Right cardiac atrium (tissue), 5 donors: ENCODE results near the gene ILRUN. TPM values are rescaled to one million over a fixed set of nuclear protein-coding genes. Genes with fewer than 3 reads are reported as not detected.
A peak's percentile ranks its signal among the peaks of the same experiment; 100 is the strongest.
"Not testable (repeated sequence)": the region's sequence is repeated elsewhere in the genome, so short reads cannot be mapped to it uniquely, and the experiment has no call there.

Experiments
- ATAC-seq, 2 donors: fragments of 200-7000 bp; cut with Tn5 transposase; one replicate each; pipeline versions ENCODE4 v1.8.0 to v1.9.1; 2020; ENCODE audit warnings: moderate library complexity in 2 of 2, mild to moderate bottlenecking in 1 of 2
- DNase-seq, 3 donors: peaks; one replicate each; pipeline ENCODE4 v3.0.0-alpha.2; 2020
- H3K27ac ChIP-seq: one replicate; pipeline ENCODE4 v1.5.1; 2013; ENCODE audit warnings: mild to moderate bottlenecking, low read length, control low read depth, moderate library complexity
- H3K27me3 ChIP-seq: one replicate; pipeline ENCODE4 v1.6.1; 2013; ENCODE audit not compliant: control insufficient read depth, insufficient read depth
- H3K4me1 ChIP-seq: one replicate; pipeline ENCODE4 v1.6.1; 2013; ENCODE audit warnings: low read length; ENCODE audit not compliant: control insufficient read depth, insufficient read depth
- H3K4me3 ChIP-seq: one replicate; pipeline ENCODE4 v1.5.1; 2013; ENCODE audit warnings: low read length, control low read depth
- H3K9me3 ChIP-seq: one replicate; pipeline ENCODE4 v1.6.1; 2013; ENCODE audit warnings: low read length; ENCODE audit not compliant: control insufficient read depth
- WGBS: extraction: QIAGEN DNeasy Blood & Tissue Kit; methylation state at CpG from one replicate; pipeline ENCODE4 v1.1.7; 2013; 5-methylcytosine and 5-hydroxymethylcytosine counted together
- intact Hi-C, 4 donors: fragments of 100-400 bp; cut with DNase I; formaldehyde crosslinking; loops; one replicate each; pipeline versions ENCODE4 v1.11.0 to v1.14.0; 2022 to 2023
- long read RNA-seq, 4 donors: library from polyadenylated mRNA; unstranded; transcript quantifications; one replicate each; pipeline ENCODE4 v2.0.0, GENCODE V29; 2020 to 2021
- polyA plus RNA-seq: library from polyadenylated mRNA; stranded (reverse); fragments of 200-250 nt; gene quantifications from one replicate; pipeline ENCODE4 v1.2.3, GENCODE V29; 2013
- total RNA-seq, 4 donors: library from RNA; stranded (reverse); fragmentation: NEBNext Ultra II Directional; extraction: Animal tissue kit (Norgen Biotek cat#: 25700); gene quantifications; one replicate each; pipeline ENCODE4 v1.2.1, GENCODE V29; 2021
- donor health status: healthy with polysubstance abuse.
- donor health status: DM: no; HTN: yes; CAD: no.
- donor health status: DM: no; HTN: no; CAD: no.
- donor health status: DM: no; HTN: yes; CAD: no; lungs with severe emphysema.
- donor health status: DM: yes; HTN: yes; CAD: no.

ILRUN gene
- total RNA-seq (100 to 1,000 TPM; 120 to 150 (median 134) TPM), polyA plus RNA-seq (116 TPM)
- long read RNA-seq, donor 1, full-length matches to known transcripts: 52 of 130 reads
- long read RNA-seq, donor 1, partial matches to known transcripts: 19 of 130 reads
- long read RNA-seq, donor 1, other reads (novel, unspliced or antisense): 59 of 130 reads
- long read RNA-seq, donor 2, full-length matches to known transcripts: 31 of 70 reads
- long read RNA-seq, donor 2, partial matches to known transcripts: 5 of 70 reads
- long read RNA-seq, donor 2, other reads (novel, unspliced or antisense): 34 of 70 reads
- long read RNA-seq, donor 3, full-length matches to known transcripts: 100 of 206 reads
- long read RNA-seq, donor 3, partial matches to known transcripts: 28 of 206 reads
- long read RNA-seq, donor 3, other reads (novel, unspliced or antisense): 78 of 206 reads
- long read RNA-seq, donor 4, full-length matches to known transcripts: 46 of 83 reads
- long read RNA-seq, donor 4, partial matches to known transcripts: 34 of 83 reads
- long read RNA-seq, donor 4, other reads (novel, unspliced or antisense): 3 of 83 reads

GRCh38 chr6:34696739-34697543 is at the start of gene ILRUN:
Gene ILRUN (minus strand): TSS chr6:34696767. CDS start chr6:34696603, 164 bp downstream.
- peak; percentile 97 to 99 (median 99) for DNase-seq
- intact Hi-C loops: loop anchor here in 1 of 4 donors (10.0 kb wide), 1 partner anchor 58 kb away; the partner anchor contains the start of gene SNRPC
- peak; percentile 95 for ATAC-seq
- peaks cover 2% of the 10 kb centered on the region for H3K4me1 ChIP-seq
- peak within 1 kb of the TSS; percentile 77 for H3K27ac ChIP-seq
- H3K9me3 ChIP-seq: no peaks in the 10 kb centered on the region
- no peaks in the 10 kb centered on the region for H3K27me3 ChIP-seq
- H3K4me3 ChIP-seq: peak within 1 kb of the TSS; percentile 87
- WGBS: 3% methylated on average over 49 of the region's 49 CpGs

GRCh38 chr6:34745277-34746103 is 48.9 kb upstream of the ILRUN start:
- ATAC-seq (no peak), DNase-seq (no peak)
- intact Hi-C loops: no loop called here
- Histone ChIP-seq H3K9me3 (no peaks in the 10 kb centered on the region), H3K27me3 (no peaks in the 10 kb centered on the region), H3K27ac (no peak overlapping the region), H3K4me3 (no peak overlapping the region), H3K4me1 (no peaks in the 10 kb centered on the region)
- 71% methylated on average over 10 of the region's 10 CpGs for WGBS

- H3K4me1 ChIP-seq, DNase-seq, H3K27me3 ChIP-seq, H3K27ac ChIP-seq, intact Hi-C loops, ATAC-seq, H3K4me3 ChIP-seq, H3K9me3 ChIP-seq: not testable (repeated sequence)
- WGBS: 94% methylated on average over 10 of the region's 10 CpGs
Measured at GRCh38 chr6:34744294-34744647, 47.7 kb upstream of the ILRUN start.

GRCh38 chr6:34743625-34744293 is 47.2 kb upstream of the ILRUN start:
- Histone ChIP-seq H3K27me3 (no peaks in the 10 kb centered on the region), H3K27ac (no peak overlapping the region), H3K9me3 (no peaks in the 10 kb centered on the region), H3K4me1 (no peaks in the 10 kb centered on the region), H3K4me3 (no peak overlapping the region)
- WGBS: 86% methylated on average over 7 of the region's 7 CpGs
- DNase-seq (no peak), ATAC-seq (no peak)
- intact Hi-C loops: no loop called here

- DNase-seq (no peak), ATAC-seq (no peak)
- H3K27ac ChIP-seq: no peak overlapping the region
- H3K27me3 ChIP-seq: no peaks in the 10 kb centered on the region
- 92% methylated on average over 4 of the region's 4 CpGs for WGBS
- no peaks in the 10 kb centered on the region for H3K9me3 ChIP-seq
- intact Hi-C loops: no loop called here
- no peaks in the 10 kb centered on the region for H3K4me1 ChIP-seq
- no peak overlapping the region for H3K4me3 ChIP-seq
Measured at GRCh38 chr6:34742094-34742493, 45.5 kb upstream of the ILRUN start.

- H3K27me3 ChIP-seq: no peaks in the 10 kb centered on the region
- no peak overlapping the region for H3K4me3 ChIP-seq
- H3K27ac ChIP-seq: no peak overlapping the region
- ATAC-seq (no peak), DNase-seq (no peak)
- H3K4me1 ChIP-seq: no peaks in the 10 kb centered on the region
- H3K9me3 ChIP-seq: no peaks in the 10 kb centered on the region
- 86% methylated on average over 3 of the region's 3 CpGs for WGBS
- intact Hi-C loops: no loop called here
Measured at GRCh38 chr6:34736823-34737222, 40.3 kb upstream of the ILRUN start.

GRCh38 chr6:34731393-34732060 is 35.0 kb upstream of the ILRUN start:
- Histone ChIP-seq H3K27me3 (no peaks in the 10 kb centered on the region), H3K4me1 (peaks cover 2% of the 10 kb centered on the region), H3K27ac (no peak overlapping the region), H3K9me3 (no peaks in the 10 kb centered on the region), H3K4me3 (no peak overlapping the region)
- no peak for DNase-seq
- ATAC-seq: no peak
- 91% methylated on average over 5 of the region's 5 CpGs for WGBS
- intact Hi-C loops: no loop called here

- Histone ChIP-seq H3K27ac (no peak overlapping the region), H3K27me3 (no peaks in the 10 kb centered on the region), H3K4me1 (peaks cover 2% of the 10 kb centered on the region), H3K4me3 (no peak overlapping the region), H3K9me3 (no peaks in the 10 kb centered on the region)
- ATAC-seq (no peak), DNase-seq (no peak)
- intact Hi-C loops: no loop called here
- 60% methylated on average over 4 of the region's 4 CpGs for WGBS
Measured at GRCh38 chr6:34729631-34730470, 33.3 kb upstream of the ILRUN start.

- no peak overlapping the region for H3K4me3 ChIP-seq
- no peak overlapping the region for H3K27ac ChIP-seq
- intact Hi-C loops: no loop called here
- no peaks in the 10 kb centered on the region for H3K9me3 ChIP-seq
- DNase-seq (no peak), ATAC-seq (no peak)
- 75% methylated on average over 1 of the region's 1 CpG for WGBS
- peaks cover 2% of the 10 kb centered on the region for H3K4me1 ChIP-seq
- H3K27me3 ChIP-seq: no peaks in the 10 kb centered on the region
Measured at GRCh38 chr6:34726055-34726454, 29.5 kb upstream of the ILRUN start.
